Iris pigment epithelial cell (primary cell): ENCODE measurements around the gene MTF1.

Experiments used
- DNase-seq: peaks from one replicate; pipeline ENCODE4 v3.0.0-alpha.2; 2011; ENCODE audit warnings: low read depth

The MTF1 gene

DNA sequence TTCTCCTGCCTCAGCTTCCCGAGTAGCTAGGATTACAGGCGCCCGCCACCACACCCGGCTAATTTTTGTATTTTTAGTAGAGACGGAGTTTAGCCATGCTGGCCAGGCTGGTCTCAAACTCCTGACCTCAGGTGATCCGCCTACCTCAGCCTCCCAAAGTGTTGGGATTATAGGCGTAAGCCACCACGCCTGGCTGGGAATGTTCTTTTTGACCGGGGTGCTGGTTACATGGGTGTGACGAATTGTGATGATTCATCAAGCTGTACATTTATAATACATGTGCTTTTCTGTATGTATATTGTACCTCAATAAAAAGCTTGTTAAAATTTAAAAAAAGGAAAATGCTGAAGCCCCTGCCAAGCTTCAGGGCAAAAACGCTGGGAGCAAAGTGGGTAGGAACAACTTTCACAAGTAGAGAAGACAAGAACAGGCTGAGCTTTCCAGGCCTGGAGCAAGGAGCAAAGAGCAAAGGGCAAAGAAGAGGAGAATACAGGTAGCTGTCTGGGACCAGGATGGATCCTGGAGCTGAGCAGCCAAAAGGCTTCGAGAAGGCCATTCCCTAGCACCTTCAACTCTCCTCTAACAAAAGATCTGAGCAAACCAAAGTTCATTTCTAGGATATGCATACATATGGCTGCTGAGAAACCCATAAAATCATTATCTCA, 30.9 kb downstream of the MTF1 start:
- DNase-seq = no peak

DNA sequence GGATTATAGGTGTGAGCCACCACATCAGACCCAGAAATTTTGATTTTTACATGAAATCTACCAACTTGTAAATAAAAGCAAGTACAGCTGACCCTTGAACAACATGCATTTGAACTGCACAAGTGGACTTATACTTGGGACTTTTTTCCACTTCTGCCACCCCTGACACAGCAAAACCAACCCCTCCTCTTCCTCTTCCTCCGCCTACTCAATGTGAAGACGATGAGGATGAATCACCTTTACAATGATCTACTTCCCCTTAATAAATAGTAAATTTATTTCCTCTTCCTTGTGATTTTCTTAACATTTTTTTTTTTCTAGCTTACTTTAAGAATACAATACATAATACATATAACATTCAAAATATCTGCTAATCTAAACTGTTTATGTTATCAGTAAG, 33.9 kb downstream of the MTF1 start:
- DNase-seq = peak; percentile 11

DNA sequence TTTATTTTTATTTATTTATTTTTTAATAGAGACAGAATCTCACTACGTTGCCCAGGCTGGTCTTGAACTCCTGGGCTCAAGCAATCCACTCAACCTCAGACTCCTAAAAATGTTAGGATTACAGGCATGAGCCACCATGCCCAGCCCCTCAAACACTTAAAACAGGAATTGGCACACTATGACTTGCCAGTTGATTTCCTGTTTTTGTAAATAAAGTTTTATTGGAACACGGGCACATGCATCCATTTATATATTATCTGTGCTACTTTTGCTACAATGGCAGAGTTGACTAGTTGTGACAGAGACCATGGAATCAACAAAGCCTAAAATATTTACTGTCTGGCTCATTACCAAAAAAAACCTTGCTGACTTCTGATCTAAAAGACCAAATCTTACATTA, 35.4 kb downstream of the MTF1 start:
- DNase-seq = no peak

DNA sequence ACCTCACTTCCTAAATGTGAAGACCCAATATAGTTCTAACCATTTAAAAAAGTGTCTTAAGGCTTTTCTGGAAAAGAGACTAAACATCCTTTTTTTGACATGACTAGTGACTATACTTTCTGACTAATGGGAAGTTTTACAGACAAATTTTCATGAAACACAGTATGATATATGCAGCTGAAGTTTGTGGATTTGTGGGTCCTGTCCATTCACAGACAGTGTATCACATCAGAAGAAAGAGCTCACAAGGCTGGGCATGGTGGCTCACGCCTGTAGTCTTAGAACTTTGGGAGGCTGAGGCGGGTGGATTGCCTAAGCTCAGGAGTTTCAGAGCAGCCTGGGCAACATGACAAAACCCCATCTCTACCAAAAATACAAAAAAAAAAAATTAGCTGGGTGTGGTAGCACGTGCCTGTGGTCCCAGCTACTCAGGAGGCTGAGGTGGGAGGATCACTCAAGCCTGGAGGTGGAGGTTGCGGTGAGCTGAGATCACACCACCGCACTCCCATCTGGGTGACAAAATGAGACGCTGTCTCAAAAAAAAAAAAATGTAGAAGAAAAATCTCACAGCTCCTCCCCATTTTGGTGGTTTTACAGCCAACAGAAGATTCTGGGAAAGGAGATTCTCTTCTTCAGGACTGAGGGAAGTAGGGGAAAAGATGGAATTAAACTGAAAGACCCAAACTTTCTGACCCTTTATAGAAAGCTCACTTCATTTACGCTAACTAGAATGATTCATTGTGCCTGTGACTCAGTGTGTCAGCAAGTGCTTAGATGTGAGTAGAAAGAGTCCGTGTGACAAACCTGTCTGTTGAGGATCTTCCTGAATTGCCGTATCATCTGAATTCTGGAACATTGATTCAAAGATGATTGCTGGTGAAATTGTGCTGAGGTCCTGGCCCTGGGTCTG, 36.2 kb downstream of the MTF1 start:
- peak; percentile 71 for DNase-seq

DNA sequence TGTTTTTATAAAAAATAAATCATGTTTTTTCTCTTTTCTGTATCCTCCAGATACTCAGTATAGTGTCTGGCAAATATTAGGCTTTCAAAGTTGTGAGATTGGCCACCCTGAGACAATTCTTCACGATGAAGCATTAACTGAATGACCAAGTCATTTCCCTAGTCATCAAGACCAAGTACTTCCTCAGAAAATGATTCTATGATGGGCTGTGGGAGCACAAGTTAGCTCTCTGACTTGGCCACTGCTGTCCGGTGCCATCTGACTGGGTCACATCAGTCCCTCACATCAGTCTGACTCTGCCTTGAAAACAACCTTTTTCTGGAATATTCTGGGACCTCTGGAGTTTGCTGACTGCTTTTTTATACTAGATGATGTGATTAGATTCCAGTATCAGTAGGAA, 37.9 kb downstream of the MTF1 start:
- no peak for DNase-seq

DNA sequence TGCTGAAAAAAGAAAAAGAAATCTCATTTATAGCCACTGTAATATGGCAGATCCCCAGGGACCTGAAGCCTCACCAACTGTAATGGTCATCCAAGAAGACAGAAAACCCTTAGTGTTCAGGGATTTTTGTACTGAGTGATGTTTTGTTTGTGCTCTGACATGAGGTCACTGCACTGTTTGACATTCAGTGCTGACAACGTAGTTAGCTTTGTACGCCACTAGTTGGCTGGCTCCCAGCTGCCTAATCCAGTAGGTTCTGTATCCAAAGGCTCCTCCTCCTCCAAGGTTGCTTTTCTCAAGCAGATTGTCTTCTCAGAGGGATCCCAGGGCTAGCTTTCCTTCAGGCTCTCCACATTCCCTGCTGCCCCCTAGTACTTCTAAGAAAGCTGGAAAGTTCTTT, 41.9 kb downstream of the MTF1 start:
- peak; percentile 76 for DNase-seq

DNA sequence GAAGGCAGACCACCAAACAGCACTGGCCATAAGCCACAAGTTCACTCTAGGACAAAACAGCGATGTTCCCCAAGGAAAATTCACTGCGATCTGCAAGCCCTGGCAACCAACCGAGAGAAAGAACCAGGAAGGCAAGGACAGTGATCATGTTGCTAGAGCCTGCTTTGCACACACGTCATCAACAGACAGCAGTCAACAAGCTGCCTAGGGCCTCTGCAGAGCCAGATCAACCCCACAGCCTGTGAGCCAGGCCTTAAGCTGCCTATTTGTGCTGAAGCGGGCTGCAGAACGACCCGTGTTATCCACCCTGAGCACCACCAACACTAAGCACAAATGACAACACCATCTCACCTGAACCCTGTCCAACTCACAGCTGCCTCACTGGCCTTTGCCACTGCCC, 45.1 kb downstream of the MTF1 start:
- DNase-seq = no peak

DNA sequence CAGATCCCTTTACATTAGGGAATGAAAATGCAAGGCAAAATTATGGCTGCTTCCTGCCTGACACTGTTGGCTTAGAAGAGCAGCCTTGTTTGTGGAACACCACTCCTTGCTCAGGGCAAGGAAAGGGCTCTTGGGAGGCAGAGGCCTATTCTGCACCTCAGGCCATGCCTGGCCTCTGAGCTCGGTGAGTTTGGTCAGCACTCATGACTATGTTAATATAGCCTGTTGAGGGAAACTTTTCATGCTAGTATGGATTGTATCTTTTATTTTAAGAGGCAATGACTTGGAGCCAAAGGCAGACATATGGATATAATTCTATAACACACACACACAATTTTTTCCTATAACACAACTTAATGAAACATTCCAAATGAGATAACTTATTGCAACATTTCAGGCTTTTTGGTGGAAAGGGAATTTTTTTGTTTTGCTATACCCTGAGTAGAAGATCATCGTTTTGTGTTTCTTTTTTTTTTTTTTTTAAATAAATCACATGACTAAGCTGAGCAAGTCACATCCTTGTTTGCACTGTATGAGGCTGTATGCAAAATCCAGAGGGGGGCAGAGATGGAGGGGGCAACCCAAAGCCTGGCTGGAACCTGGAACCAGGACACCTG, 45.8 kb downstream of the MTF1 start:
- DNase-seq = no peak

DNA sequence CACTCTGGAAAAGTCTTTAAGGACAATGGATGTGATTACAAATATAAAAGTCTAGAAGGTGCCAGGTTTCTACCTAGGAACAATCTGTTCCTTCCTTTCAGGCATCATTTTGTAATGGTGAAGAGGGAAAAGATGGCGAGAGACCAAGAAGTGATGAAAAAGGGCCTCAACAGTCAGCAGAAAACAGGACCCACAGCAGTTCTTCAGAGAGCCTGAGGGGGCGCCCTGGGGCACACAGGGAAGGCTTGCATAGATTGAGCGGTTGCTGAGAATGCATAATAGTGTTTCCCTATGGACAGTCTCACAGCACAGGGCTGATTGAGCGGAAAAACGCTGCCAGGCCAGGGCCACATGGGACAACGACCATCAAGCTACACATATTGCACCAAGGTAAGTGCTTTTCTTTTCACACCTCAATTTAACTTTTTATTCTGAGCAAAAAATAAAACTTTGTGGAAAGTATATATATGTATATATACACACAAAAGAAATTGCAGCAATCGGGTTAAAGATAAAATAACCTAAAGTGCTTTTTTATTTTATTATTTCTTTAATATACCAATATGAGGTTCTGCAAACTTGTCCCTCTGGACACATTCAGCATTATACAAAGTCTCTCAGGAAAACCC, 48.3 kb downstream of the MTF1 start:
- peak; percentile 80 for DNase-seq

DNA sequence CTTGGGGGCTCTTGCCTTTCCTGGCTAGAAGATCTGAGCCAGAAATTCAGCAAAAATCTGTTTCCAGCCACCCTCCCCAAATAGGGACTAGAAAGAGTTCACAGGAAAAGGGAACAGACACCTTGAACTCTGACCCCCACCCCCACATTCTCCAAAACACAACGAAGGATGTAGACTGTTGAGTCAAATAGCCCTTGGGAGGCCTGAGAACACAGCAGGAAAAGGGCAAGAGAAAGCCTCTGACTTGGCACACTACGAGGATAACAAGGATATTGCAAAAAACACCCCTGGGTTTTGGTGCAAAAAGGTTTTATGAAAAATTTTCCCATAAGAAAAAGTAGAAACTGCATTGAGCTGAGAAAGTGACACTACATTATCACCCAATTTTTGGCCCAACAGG, 49.5 kb downstream of the MTF1 start:
- no peak for DNase-seq

DNA sequence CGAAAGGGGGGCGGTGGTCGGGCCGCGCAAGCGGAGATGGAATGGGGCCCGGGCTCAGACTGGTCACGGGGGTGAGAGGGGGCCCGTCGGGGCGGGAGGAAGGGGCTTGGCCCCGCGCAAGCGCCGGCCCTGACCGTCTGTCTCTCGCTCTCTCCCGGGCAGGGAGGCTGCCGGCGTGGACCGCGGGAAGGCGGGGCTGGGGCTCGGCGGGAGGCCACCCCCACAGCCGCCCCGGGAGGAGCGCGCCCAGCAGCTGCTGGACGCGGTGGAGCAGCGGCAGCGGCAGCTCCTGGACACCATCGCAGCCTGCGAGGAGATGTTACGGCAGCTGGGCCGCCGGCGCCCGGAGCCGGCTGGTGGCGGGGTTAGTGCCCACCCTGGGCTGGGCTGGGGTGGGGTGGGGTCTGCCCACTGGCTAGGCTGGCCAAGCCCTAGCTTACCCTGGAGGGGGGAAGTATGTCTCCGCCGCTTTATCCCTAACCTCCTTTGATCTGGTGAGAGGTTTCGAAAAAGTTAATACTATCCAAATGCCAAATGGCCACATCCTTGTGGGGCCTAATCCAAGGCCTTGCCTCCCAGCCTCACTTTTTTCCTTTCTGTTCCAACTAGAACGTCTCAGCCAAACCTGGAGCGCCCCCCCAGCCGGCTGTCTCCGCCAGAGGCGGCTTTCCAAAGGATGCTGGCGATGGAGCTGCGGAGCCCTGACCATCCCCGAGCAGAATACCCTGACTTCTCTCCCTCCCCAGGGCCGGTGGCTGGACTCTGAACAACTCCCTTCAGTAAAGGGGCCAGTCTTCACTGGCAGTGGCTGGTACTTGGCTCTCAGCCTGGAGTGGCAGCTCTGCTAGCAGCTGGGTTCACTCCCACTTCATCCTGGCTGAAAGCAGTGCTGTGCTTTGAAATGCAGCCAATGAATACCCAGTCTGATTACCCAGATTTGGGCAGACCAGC, 50.7 kb downstream of the MTF1 start:
- peak; percentile 84 for DNase-seq

DNA sequence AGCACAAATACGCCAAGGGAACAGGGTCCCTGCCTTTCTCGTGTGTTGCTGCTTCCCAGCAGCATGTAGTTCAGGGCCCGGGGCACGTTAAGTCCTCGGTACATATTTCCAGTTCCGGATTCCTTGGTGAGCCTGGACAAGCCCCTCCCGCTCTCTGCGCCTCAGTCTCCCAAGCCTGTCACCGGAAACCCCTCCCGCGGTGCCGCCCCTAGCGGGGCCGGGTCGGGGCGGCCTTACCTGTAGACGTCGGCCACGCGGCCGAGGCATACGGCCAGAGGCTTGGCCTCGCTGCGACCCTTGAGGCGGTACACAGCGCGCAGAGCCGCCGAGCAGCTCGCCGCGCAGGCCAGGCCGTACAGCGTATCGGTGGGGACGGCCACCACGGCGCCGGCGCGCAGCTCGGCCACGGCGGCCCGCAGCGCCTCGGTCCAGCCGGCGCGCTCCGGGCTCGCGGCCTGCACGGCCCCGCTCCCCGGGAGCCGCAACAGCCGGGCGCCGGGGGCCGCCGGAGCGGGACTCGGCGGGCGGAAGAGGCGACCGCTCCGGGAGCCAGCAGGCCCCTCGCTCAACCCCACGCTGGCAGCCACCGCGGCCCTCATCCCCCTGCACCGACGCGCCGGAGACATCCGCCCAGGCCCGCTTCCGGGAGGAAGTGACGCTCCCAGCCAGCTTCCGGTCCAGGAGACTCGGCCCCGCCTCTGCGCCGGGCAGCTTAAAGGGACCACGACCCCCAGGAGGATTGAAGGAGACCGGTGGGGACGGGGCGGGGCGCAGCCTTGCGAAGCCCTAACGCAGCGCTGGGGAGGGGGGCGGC, 51.6 kb downstream of the MTF1 start, which contains the start of the genes C1orf122 and YRDC:
Gene C1orf122 (plus strand): TSS at position 236 of the 814 bp plus-strand sequence. CDS start 615 bp downstream, outside the sequence.
Gene YRDC (minus strand): TSS at position 654 of the 814 bp plus-strand sequence. CDS start 28 bp downstream, at position 626.
- DNase-seq = peak; percentile 96

DNA sequence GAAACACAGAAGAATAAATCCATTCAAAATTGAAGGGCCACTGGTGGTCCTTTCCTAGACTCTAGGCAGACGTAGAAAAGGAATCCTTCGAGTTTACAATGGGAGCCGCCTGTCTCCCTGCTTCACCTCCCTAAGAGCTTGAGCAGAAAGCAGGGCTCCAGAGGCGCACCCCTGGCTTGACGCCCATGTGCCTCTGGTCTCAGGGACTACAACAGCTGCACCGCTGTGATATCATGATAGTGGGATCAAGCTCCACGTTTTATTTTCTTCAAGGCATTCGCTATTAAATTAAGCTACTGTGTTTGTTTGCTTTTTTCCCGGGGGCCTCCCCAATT, 52.2 kb downstream of the MTF1 start:
- DNase-seq = no peak

DNA sequence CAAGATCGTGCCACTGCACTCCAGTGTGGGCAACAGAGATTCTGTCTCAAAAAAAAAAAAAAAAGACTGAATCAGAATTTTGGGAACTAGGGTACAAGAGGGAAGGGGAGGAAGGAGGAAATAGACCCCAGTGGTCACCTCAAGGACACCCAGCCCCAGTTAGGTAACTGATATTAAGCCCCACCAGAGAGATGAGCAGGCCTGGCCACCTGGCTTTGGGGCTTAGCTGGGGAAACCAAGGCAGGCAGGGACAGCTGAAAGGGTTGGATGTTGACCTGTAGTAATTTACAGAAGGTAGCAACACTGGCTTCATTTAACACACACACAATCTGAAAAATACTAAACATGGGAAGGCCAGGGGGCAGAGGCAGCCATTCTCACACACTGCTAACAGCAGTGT, 57.0 kb downstream of the MTF1 start:
- DNase-seq = no peak

DNA sequence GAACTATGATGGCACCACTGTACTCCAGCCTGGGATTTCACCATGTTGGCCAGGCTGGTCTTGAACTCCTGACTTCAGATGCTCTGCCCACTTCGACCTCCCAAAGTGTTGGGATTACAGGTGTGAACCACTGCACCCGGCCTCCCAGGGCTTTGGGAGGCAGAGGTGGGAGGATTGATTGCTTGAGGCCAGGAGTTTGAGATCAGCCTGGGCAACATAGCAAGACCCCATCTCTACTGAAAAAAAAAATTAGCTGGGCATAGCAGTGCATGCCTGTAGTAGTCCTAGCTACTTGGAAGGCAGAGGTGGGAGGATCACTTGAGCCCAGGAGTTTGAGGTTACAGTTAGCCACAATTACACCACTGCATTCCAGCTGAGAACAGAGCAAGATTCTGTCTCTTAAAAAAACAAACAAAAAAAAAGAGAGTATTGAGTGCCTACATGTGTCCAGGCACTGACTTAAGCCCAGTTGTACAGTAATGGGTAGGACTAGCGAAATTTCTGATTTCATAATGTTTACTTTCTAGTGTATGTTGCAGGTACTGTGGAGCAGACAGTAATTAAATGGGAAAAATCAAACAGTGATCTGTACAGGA, 61.5 kb downstream of the MTF1 start:
- peak; percentile 92 for DNase-seq

DNA sequence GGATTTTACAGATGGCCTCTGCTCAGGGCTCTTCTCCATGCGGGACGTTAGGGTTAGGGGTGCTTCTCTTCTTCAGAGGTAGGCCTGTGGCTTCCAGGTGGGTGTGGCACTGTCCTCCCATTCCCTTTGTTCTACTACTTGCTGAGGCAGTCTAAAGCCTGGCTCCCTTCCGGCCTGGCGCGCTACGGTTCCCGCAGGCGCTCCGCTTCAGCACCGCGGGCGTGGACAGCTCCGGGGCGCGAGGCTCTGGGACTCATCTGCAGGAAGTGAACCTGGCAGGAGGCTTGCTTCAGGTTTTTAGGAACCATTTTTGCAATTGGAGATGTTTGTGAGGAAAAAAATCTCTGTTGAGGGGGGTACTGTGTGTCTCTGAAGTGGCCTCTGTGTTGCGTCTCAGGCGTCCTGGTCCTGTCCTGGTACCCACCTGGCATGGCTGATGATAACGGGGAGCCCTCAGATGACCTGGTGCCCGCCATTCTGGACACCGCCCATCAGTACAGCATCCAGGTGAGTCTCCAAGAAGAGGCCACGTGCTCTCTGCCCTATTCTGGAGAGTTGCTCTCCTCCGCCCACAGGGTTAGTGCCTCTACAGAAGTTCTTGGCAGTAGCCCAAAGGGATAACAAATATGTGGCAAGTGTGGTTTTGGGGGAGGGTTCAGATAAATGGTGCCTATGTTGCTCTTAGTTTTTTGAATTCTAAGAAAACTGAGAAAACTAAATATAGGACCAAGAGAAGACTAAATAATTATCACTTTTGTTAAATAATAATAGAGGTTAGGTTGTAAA, 63.9 kb downstream of the MTF1 start:
- DNase-seq = peak; percentile 45

DNA sequence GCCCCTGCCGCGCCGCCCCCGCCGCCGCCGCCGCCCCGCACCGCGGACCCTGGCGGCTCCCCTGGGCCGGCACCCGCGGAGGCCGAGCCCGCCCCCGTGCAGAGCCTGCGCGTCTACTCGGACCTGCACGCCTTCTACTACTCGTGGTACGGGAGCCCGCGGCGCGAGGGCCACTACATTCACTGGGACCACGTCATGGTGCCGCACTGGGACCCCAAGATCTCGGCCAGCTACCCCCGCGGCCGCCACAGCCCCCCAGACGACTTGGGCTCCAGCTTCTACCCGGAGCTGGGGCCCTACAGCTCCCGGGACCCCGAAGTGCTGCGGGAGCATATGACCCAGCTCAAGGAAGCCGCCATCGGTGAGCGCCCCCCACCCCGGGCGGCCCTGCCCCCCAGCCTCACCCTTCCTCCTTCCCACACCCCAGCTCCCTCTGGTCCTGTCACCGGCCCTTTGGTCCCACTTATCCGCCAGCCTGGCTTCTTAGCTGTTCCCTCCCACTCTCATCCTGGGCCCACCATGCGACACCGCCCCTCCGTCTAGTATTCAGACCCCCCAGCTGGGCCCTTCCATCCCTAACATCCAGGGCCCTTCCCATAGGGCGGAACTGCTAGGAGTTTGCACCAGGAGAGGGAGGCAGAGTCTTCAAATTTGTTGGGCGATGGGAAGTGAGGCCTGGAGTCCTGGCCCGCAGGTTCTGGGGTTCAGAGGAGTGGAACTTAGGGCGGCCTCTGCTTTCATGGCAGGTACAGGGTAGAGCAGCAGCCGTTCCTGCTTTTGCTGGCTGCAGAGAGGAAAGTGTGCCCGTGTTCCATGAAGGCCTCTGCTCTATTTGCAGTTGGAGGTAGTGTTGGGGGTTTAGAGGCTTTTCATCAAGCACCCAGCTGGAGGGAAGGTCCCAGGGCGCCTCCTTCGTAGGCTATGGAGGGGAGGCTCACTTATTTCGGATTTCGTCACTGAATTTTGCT, 64.7 kb downstream of the MTF1 start:
- DNase-seq = no peak

DNA sequence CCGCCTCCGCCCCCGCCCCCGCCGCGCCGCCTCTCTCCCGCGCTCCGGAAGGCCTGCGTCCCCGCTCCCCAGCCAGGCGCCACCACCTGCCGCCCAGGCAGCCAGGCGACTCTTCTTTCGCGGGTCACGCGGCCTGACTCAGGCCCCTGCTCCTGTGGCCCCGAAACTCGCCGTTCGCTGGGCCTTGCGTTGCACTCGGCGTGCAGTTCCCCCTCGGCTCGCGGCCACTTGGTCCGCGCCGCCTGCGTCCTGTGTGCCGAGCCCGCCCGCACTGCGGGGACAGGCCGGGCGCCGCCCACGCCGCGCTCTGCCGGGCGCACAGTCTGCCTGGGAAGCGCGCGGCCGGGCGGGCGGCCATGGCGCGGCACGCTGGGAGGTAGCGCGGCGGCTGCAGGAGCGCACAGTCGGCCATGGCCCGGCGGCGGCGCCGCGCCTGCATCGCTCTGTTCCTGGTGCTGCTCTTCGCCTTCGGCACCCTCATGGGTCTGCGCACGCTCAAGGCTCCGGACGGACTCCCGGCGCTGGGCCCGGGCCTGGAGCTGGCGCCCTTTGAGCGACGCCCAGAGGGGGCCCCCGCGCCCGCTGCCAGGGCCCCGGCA, 65.5 kb downstream of the MTF1 start, which contains the start of gene MANEAL:
Gene MANEAL (plus strand): TSS at position 75 of the 599 bp plus-strand sequence. CDS start 336 bp downstream, at position 411.
- DNase-seq = peak; percentile 64
